GM12873 (cell line): ENCODE data around the gene ZNF777.

Experiments used
- CTCF ChIP-seq: IDR thresholded peaks from 2 replicates; pipeline ENCODE4 v1.5.1; 2012; ENCODE audit warnings: low read depth, mild to moderate bottlenecking, moderate library complexity, low read length, control low read depth; ENCODE audit not compliant: insufficient read depth; ENCODE audit errors: missing control alignments

ZNF777 gene

DNA sequence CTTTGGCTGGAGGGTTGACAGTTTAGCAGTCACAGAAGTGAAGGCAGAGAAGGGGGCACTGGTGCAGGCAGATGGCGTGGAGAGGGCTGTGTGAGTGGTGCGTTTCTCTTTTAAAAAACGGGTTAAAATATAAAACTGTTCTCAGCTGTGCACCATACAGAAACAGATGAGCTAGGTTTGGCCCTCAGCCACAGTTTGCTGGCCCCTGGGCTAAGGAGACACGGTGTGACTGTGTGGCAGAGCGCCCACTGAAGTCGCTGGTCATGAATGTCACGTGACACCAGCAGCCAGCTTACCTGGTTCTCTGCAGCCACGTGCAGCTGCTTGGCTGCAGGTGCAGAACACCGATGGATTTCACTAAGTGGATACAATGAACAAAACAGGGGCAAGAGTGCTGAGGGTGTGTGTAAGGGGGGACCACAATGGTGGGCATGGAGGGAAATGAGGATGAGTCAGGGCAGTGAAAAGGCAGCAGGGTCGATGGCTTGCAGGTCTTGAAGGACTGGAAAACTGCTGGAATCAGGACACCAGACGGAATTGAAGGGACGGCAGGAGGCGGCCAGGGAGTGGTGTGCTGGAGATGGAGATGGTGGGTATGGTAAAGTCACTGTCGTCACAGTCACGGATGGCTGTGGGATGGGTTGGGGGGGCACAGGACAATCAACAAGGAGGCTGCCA, 29.4 kb upstream of the ZNF777 start:
- no peak for TF ChIP-seq CTCF

DNA sequence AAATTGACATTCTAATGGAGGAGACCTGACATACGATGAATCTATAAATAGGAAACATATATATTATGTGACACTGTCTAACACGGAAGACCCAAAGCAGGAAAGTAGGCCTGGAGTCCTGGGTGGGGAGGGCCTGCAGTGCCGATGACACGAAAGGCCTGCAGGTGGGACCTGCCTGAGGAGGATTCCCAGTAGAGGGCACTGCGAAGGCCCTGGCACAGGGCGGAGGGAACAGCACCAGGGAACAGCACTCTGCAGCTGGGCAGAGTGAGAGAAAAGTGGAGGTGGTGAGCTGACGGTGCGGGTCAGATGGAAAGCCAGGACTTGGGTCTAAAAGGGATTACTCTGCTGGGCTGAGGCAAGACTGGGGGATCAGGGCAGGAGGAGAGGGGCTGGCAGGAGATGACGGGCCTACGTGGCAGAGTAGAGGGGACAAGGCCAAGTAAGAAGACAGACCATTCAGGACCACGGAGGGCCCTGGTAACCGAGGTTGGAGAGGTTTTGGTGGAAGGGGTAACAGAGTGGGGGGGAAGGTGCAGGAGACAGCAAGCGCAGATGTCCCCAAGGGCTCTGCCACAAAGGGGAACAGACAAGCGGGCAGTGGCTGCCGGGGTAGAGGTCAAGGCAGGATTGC, 28.6 kb upstream of the ZNF777 start:
- TF ChIP-seq CTCF: no peak

DNA sequence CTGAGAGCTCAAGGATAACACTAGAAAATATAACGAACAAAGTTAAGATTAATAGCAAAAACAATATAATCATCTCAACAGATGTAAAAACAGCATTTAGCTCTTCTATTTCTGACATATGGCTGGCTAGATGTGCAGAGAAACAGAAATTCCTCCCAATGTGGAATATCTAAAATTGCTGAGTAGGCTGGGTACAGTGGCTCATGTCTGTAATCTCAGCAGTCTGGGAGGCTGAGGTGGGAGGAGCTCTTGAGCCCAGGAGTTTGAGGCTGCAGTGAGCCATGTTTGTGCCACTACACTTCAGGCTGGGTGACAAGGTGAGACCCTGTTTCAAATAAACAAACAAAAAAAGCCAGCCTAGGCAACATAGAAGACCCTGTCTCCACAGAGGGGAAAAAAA, 18.7 kb upstream of the ZNF777 start:
- TF ChIP-seq CTCF: no peak

- TF ChIP-seq CTCF: no peak
Observed at GRCh38 chr7:149478754-149479153, 17.9 kb upstream of the ZNF777 start.

GRCh38 chr7:149477494-149478443, 16.9 kb upstream of the ZNF777 start:
- TF ChIP-seq CTCF: no peak

DNA sequence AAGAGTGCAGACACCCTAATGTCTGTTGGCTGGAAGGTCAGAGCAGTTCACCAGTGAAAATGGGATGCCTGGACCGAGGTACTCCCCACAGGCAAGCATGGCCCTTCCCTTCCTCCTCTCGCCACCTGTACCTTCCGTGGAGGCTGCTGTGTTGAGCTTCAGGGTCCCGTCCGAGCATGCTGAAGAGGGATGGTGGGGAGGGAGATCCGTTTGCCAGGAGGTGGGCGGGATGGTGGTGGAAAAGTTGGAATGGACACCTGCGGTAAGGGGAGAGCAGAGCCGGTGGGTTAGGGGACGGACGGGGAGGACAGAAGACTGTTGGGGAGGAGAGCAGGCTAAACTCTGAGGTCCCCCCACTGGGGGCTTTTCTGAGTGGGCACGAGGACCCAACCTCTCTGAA, 15.9 kb upstream of the ZNF777 start:
- no peak for TF ChIP-seq CTCF
